K562 (cell line): ENCODE measurements around the gene ELK4. TPM values are rescaled to one million over a fixed set of nuclear protein-coding genes. Genes with fewer than 3 reads are reported as not detected.
A peak's percentile ranks its signal among the peaks of the same experiment; 100 is the strongest.

ENCODE experiments used
- ATF6 ChIP-seq: sonication (generic); formaldehyde crosslinking; IDR thresholded peaks from 2 replicates; pipeline ENCODE4 v1.4.0; 2020; ENCODE audit warnings: mild to moderate bottlenecking, missing genetic modification reagents
- C11orf30 ChIP-seq: fragments of 450-650 bp; IDR thresholded peaks from 2 replicates; pipeline ENCODE4 v1.6.1; 2016; ENCODE audit warnings: low read depth, mild to moderate bottlenecking
- CBFA2T2 ChIP-seq: fragments of 450-650 bp; conservative IDR thresholded peaks from 2 replicates; pipeline ENCODE4 v1.6.1; 2017; ENCODE audit warnings: mild to moderate bottlenecking
- CGGBP1 ChIP-seq: fragments of 250-450 bp; sonication (Bioruptor Pico); IDR thresholded peaks from 2 replicates; pipeline ENCODE4 v1.9.0; 2021; ENCODE audit warnings: mild to moderate bottlenecking
- DMBX1 ChIP-seq: fragments of 250-450 bp; sonication (Bioruptor Pico); IDR thresholded peaks from 2 replicates; pipeline ENCODE4 v1.8.0; 2022; ENCODE audit warnings: inconsistent platforms, mild to moderate bottlenecking, moderate library complexity, borderline replicate concordance
- DPF2 ChIP-seq: fragments of 450-650 bp; IDR thresholded peaks from 2 replicates; pipeline ENCODE4 v1.6.1; 2016
- ELK3 ChIP-seq: fragments of 450-650 bp; formaldehyde crosslinking; IDR thresholded peaks from 2 replicates; pipeline ENCODE4 v1.4.0; 2020; ENCODE audit warnings: mild to moderate bottlenecking
- ERF ChIP-seq: fragments of 450-650 bp; formaldehyde crosslinking; IDR thresholded peaks from 2 replicates; pipeline ENCODE4 v1.4.0; 2020; ENCODE audit warnings: mild to moderate bottlenecking, mixed read lengths
- GABPB1 ChIP-seq: sonication (generic); formaldehyde crosslinking; IDR thresholded peaks from 2 replicates; pipeline ENCODE4 v1.8.0; 2022; ENCODE audit warnings: mild to moderate bottlenecking, missing genetic modification reagents
- HDGF ChIP-seq: fragments of 450-650 bp; IDR thresholded peaks from 2 replicates; pipeline ENCODE4 v1.6.1; 2016
- HMBOX1 ChIP-seq: sonication (generic); IDR thresholded peaks from 2 replicates; pipeline ENCODE4 v1.6.1; 2016
- HMGN3 ChIP-seq: IDR thresholded peaks from 2 replicates; pipeline ENCODE4 v1.6.1; 2011; ENCODE audit warnings: borderline replicate concordance, low read depth, mild to moderate bottlenecking, mixed read lengths, low read length; ENCODE audit not compliant: insufficient read length; ENCODE audit errors: extremely low read depth
- JUN ChIP-seq, 2 experiments: sonication (generic) in 1 of 2; formaldehyde crosslinking in 1 of 2; IDR thresholded peaks; 2 replicates each; pipeline versions ENCODE4 v1.6.1 to v1.8.0; 2012 to 2022; ENCODE audit warnings: borderline replicate concordance in 2 of 2, mild to moderate bottlenecking in 2 of 2, improper control_type of control experiment in 1 of 2, low read depth in 1 of 2, low read length in 1 of 2, missing genetic modification reagents in 1 of 2
- MXI1 ChIP-seq: IDR thresholded peaks from 2 replicates; pipeline ENCODE4 v1.6.1; 2011; ENCODE audit warnings: low read depth, mild to moderate bottlenecking, improper control_type of control experiment, low read length
- PTBP1 ChIP-seq: fragments of 200-400 bp; formaldehyde crosslinking; IDR thresholded peaks from 2 replicates; pipeline ENCODE4 v1.6.1; 2017; ENCODE audit warnings: low read depth, low read length
- TAF9B ChIP-seq: fragments of 450-650 bp; IDR thresholded peaks from 2 replicates; pipeline ENCODE4 v1.6.1; 2018; ENCODE audit warnings: mild to moderate bottlenecking; ENCODE audit not compliant: partially characterized antibody
- TFAP4 ChIP-seq: sonication (generic); formaldehyde crosslinking; IDR thresholded peaks from 2 replicates; pipeline ENCODE4 v1.8.0; 2022; ENCODE audit warnings: missing genetic modification reagents, mild to moderate bottlenecking, moderate library complexity, borderline replicate concordance
- TRIM24 ChIP-seq, 2 experiments: fragments of 450-650 bp; IDR thresholded peaks; 2 replicates each; pipeline ENCODE4 v1.6.1; 2016
- U2AF2 ChIP-seq: fragments of 200-400 bp; formaldehyde crosslinking; optimal IDR thresholded peaks from 2 replicates; pipeline ENCODE3; 2017; ENCODE audit warnings: low read depth, mild to moderate bottlenecking, low read length
- ZNF143 ChIP-seq: sonication (generic); formaldehyde crosslinking; IDR thresholded peaks from 2 replicates; pipeline ENCODE4 v1.9.0; 2022; ENCODE audit warnings: mild to moderate bottlenecking, missing genetic modification reagents
- ZNF24 ChIP-seq: fragments of 450-650 bp; IDR thresholded peaks from 2 replicates; pipeline ENCODE4 v1.6.1; 2016
- ZNF3 ChIP-seq: fragments of 250-450 bp; sonication (Bioruptor Pico); IDR thresholded peaks from 2 replicates; pipeline ENCODE4 v1.5.0; 2021; ENCODE audit warnings: mild to moderate bottlenecking, moderate library complexity
- ZNF584 ChIP-seq: fragments of 200-800 bp; sonication (Bioruptor generic); IDR thresholded peaks from 2 replicates; pipeline ENCODE4 v1.6.1; 2016; ENCODE audit warnings: low read depth, mild to moderate bottlenecking, missing genetic modification characterization, missing compliant biosample characterization
- ZNF717 ChIP-seq: fragments of 250-450 bp; sonication (Bioruptor Pico); IDR thresholded peaks from 2 replicates; pipeline ENCODE4 v1.5.0; 2021
- polyA plus RNA-seq, 8 experiments: library from polyadenylated mRNA; depleted of rRNA in 4 of 8; stranded (reverse) in 5 of 8; unstranded in 3 of 8; fragments of >200 nt; fragmentation: Nextera tagmentation in 2 of 8; fragmentation: Illumina TruSeq in 1 of 8; extraction: Ambion mirVana in 2 of 8; extraction: Trizol in 1 of 8; gene quantifications; 2 replicates each; pipeline versions ENCODE4 v1.2.1 to v1.2.3, GENCODE V29; 2011 to 2014; ENCODE audit warnings: inconsistent platforms in 1 of 8, missing spikeins in 1 of 8
- total RNA-seq, 7 experiments: library from RNA; depleted of rRNA in 6 of 7; stranded (reverse); fragments of >200 nt in 6 of 7; fragmentation: Illumina TruSeq in 2 of 7; extraction: Trizol in 2 of 7; gene quantifications; 2 replicates each; pipeline versions ENCODE4 v1.2.1 to v1.2.3, GENCODE V29; 2011 to 2021; ENCODE audit warnings: low replicate concordance in 1 of 7

ELK4 gene
- total and polyA plus RNA-seq, 9 of the 15 experiments (the other 6 are each of a cell fraction or from before 2014, with no cell fraction given) = 2.0 to 21.7 (median 9.2) TPM

- TF ChIP-seq ZNF24 (0 out of 2 replicates have a peak, but pooled peaks have one; percentile 81), ZNF717 (CRISPR knock-in tag) (no peak), ZNF584 (CRISPR knock-in tag) (peak; percentile 95), TFAP4 (CRISPR knock-in tag) (peak; percentile 100), ZNF143 (no peak), ERF (peak; percentile 79; the same call in 1 of the 2 replicates), GABPB1 (peak; percentile 75), ATF6 (CRISPR knock-in tag) (0 out of 2 replicates have a peak, but pooled peaks have one; percentile 23), TAF9B (peak; percentile 100), CGGBP1 (CRISPR knock-in tag) (no peak), C11orf30 (peak; percentile 99), ZNF3 (CRISPR knock-in tag) (no peak), CBFA2T2 (peak; percentile 100), U2AF2 (no peak), DMBX1 (CRISPR knock-in tag) (peak; percentile 95), PTBP1 (no peak), HDGF (peak; percentile 42; the same call in 1 of the 2 replicates), HMBOX1 (peak; percentile 71), ELK3 (CRISPR knock-in tag) (peak; percentile 81; the same call in 1 of the 2 replicates), DPF2 (peak; percentile 99), TRIM24 (IDR thresholded peaks at IDR 0.05) (peak; percentile 98 to 99), JUN (IDR thresholded peaks at IDR 0.05; ENCODE audit: borderline replicate concordance, low read depth, low read length) (peak; percentile 79; the same call in 1 of the 2 replicates), JUN (CRISPR knock-in tag; IDR thresholded peaks at IDR 0.05; ENCODE audit: borderline replicate concordance) (no peak; the same call in 1 of the 2 replicates), HMGN3 (peak; percentile 92), MXI1 (no peak)
These were observed 46.7 kb upstream of the ELK4 start (continued) for GRCh38 chr1:205678286-205679111.
